Stimulated activated CD4-positive, alpha-beta T cell treated with anti-CD3 and anti-CD28 coated beads, TNF-alpha, amount 100 ng/mL, for 48 hours (primary cell): ENCODE data around the gene MYCL.
A peak's percentile ranks its signal among the peaks of the same experiment; 100 is the strongest.

ENCODE experiments used
- DNase-seq, 3 donors: peaks; one replicate each; pipeline ENCODE4 v3.0.0-alpha.2; 2020; ENCODE audit warnings: low read depth in 3 of 3

MYCL gene

GRCh38 chr1:39901714-39902459 lies at the start of gene MYCL:
TSS of gene MYCL (minus strand) at chr1:39901917. CDS start at chr1:39901434, 483 bp downstream.
- DNase-seq, result peak; percentile 41 to 65 (median 48)

GRCh38 chr1:39949891-39950290 lies 48.2 kb upstream of the MYCL start:
- no peak for DNase-seq

- no peak for DNase-seq
Observed at GRCh38 chr1:39947260-39947659, 45.5 kb upstream of the MYCL start.

GRCh38 chr1:39946216-39946615 lies 44.5 kb upstream of the MYCL start:
- DNase-seq, result no peak

- no peak for DNase-seq
Observed at GRCh38 chr1:39944410-39945112, 42.8 kb upstream of the MYCL start.

- DNase-seq, result no peak
Observed at GRCh38 chr1:39943471-39944290, 42.0 kb upstream of the MYCL start.

- DNase-seq, result no peak
Observed at GRCh38 chr1:39940980-39941871, 39.5 kb upstream of the MYCL start.

- DNase-seq, result no peak
Observed at GRCh38 chr1:39940253-39940652, 38.5 kb upstream of the MYCL start.

- no peak for DNase-seq
Observed at GRCh38 chr1:39938856-39939255, 37.1 kb upstream of the MYCL start.

GRCh38 chr1:39936724-39937491 lies 35.2 kb upstream of the MYCL start:
- DNase-seq, result no peak

- no peak for DNase-seq
Observed at GRCh38 chr1:39933956-39934941, 32.5 kb upstream of the MYCL start.

GRCh38 chr1:39928809-39929587 lies 27.3 kb upstream of the MYCL start:
- DNase-seq, result no peak

- no peak for DNase-seq
Observed at GRCh38 chr1:39927538-39927937, 25.8 kb upstream of the MYCL start.

GRCh38 chr1:39926820-39927219 lies 25.1 kb upstream of the MYCL start:
- DNase-seq, result no peak

GRCh38 chr1:39926343-39926793 lies 24.7 kb upstream of the MYCL start:
- no peak for DNase-seq

- no peak for DNase-seq
Observed at GRCh38 chr1:39925721-39926342, 24.1 kb upstream of the MYCL start.

- no peak for DNase-seq
Observed at GRCh38 chr1:39922251-39922688, 20.6 kb upstream of the MYCL start.

GRCh38 chr1:39919545-39919944 lies 17.8 kb upstream of the MYCL start:
- DNase-seq, result peak in 1 of 3 donors; percentile 36
